ENCODE data around the gene CREB3L2.

DNA sequence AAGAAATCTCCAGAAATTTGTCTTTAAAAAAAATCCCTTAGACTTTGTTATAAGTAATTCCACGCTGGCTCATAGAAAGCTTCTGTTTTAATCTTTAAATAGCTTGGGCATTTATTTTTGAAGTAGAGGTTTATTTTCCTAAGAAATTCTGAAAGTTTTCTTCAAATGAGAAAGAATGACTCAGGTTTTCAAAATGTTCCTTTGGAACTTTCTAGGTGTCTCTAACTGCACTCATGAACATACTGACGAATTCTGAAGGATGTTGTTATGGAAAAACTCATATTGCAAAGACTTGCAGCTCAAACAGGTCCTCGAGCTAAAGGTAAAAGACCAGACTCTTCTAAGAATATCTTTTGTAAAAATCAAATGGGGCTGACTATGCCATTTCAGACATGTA is 165.8 kb downstream of the CREB3L2 start:
- TF ChIP-seq POLR2A (IDR thresholded peaks at IDR 0.05; ENCODE audit: low read depth, low read length): no peak
- TF ChIP-seq, protein P1, sequence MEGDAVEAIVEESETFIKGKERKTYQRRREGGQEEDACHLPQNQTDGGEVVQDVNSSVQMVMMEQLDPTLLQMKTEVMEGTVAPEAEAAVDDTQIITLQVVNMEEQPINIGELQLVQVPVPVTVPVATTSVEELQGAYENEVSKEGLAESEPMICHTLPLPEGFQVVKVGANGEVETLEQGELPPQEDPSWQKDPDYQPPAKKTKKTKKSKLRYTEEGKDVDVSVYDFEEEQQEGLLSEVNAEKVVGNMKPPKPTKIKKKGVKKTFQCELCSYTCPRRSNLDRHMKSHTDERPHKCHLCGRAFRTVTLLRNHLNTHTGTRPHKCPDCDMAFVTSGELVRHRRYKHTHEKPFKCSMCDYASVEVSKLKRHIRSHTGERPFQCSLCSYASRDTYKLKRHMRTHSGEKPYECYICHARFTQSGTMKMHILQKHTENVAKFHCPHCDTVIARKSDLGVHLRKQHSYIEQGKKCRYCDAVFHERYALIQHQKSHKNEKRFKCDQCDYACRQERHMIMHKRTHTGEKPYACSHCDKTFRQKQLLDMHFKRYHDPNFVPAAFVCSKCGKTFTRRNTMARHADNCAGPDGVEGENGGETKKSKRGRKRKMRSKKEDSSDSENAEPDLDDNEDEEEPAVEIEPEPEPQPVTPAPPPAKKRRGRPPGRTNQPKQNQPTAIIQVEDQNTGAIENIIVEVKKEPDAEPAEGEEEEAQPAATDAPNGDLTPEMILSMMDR (conservative IDR thresholded peaks at IDR 0.05; ENCODE audit: low read depth, low read length): no peak
- TF ChIP-seq, protein P2, sequence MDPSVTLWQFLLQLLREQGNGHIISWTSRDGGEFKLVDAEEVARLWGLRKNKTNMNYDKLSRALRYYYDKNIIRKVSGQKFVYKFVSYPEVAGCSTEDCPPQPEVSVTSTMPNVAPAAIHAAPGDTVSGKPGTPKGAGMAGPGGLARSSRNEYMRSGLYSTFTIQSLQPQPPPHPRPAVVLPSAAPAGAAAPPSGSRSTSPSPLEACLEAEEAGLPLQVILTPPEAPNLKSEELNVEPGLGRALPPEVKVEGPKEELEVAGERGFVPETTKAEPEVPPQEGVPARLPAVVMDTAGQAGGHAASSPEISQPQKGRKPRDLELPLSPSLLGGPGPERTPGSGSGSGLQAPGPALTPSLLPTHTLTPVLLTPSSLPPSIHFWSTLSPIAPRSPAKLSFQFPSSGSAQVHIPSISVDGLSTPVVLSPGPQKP (IDR thresholded peaks at IDR 0.05; ENCODE audit: borderline replicate concordance, low read depth, low read length): no peak
- no peak for TF ChIP-seq RAD21 (IDR thresholded peaks at IDR 0.05; ENCODE audit: low read length)
